ENCODE measurements around the gene PACRG. TPM values are rescaled to one million over a fixed set of nuclear protein-coding genes. Genes with fewer than 3 reads are reported as not detected.

The PACRG gene
- total and polyA plus RNA-seq, 2 experiments from 2014 or later = 0.17 to 0.68 TPM

DNA sequence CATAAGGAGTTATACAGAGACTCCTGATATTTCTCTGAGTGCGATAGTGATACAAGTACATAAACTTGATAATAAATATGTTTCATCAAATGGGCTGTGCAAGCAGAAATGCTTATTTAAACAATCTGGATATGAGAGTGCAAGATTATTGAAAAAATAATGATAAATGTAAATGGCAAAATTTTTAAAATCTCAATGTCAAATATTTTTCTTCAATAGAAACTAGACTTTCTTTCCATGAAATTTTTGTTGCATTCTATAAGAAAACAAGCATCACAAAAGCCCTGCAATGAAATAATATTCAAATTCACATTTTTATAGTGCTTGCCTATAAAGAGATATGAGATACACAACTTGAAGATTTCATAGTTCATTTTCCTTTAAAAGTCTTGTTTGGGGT is 2.7 kb downstream of the PACRG start (continued):
- TF ChIP-seq, protein P1, sequence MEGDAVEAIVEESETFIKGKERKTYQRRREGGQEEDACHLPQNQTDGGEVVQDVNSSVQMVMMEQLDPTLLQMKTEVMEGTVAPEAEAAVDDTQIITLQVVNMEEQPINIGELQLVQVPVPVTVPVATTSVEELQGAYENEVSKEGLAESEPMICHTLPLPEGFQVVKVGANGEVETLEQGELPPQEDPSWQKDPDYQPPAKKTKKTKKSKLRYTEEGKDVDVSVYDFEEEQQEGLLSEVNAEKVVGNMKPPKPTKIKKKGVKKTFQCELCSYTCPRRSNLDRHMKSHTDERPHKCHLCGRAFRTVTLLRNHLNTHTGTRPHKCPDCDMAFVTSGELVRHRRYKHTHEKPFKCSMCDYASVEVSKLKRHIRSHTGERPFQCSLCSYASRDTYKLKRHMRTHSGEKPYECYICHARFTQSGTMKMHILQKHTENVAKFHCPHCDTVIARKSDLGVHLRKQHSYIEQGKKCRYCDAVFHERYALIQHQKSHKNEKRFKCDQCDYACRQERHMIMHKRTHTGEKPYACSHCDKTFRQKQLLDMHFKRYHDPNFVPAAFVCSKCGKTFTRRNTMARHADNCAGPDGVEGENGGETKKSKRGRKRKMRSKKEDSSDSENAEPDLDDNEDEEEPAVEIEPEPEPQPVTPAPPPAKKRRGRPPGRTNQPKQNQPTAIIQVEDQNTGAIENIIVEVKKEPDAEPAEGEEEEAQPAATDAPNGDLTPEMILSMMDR (conservative IDR thresholded peaks at IDR 0.05; ENCODE audit: low read depth in 2 of 2) = no peak
- TF ChIP-seq EZH2 (IDR thresholded peaks at IDR 0.05; ENCODE audit: low read depth, unreplicated experiment) (no peak), CREB1 (CRISPR knock-in tag; IDR thresholded peaks at IDR 0.05; ENCODE audit: low read depth) (no peak)
- TF ChIP-seq, protein P2, sequence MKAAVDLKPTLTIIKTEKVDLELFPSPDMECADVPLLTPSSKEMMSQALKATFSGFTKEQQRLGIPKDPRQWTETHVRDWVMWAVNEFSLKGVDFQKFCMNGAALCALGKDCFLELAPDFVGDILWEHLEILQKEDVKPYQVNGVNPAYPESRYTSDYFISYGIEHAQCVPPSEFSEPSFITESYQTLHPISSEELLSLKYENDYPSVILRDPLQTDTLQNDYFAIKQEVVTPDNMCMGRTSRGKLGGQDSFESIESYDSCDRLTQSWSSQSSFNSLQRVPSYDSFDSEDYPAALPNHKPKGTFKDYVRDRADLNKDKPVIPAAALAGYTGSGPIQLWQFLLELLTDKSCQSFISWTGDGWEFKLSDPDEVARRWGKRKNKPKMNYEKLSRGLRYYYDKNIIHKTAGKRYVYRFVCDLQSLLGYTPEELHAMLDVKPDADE (IDR thresholded peaks at IDR 0.05) = no peak

DNA sequence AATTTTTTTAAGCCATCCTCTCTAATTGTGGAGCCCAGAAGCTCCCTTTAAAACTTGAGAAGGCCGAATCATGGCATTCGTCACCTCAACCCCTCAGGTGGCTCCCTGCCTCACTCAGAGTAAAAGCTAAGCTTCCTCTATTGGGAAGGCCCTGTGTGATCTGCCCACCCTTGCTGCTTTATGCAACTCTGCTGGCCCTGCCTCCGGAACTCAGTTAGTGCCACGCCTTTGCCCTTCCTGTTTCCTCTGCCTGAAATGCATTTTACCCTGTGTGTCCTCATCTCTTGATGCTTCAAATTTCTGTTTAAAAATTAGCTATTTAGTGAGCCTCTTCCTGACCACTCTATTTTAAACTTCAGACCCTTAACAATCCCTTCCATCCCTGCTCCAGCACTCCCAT is 5.7 kb downstream of the PACRG start:
- Mint-ChIP-seq H3K9me3 (no peaks in the 10 kb centered on the region), H3K4me3 (no peak overlapping the region), H3K27me3 (ENCODE audit: insufficient read depth, low read depth, poor library complexity) (no peaks in the 10 kb centered on the region), H3K27ac (no peak overlapping the region), H3K4me1 (peaks cover 13% of the 10 kb centered on the region; the same call in 2 of the 3 replicates), H3K36me3 (ENCODE audit: low read depth) (no peaks in the 10 kb centered on the region)
- H3K4me2 ChIP-seq = 0 out of 2 replicates have a peak overlapping the region, but pooled peaks have one; percentile 27
- peak overlapping the region; percentile 77; the same call in 1 of the 2 replicates for H2AFZ ChIP-seq
- H3K4me1 ChIP-seq (ENCODE audit: insufficient read depth) = peaks cover 7% of the 10 kb centered on the region; the same call in 1 of the 2 replicates
- no peak overlapping the region for H3K4me3 ChIP-seq
- no peaks in the 10 kb centered on the region for H3K36me3 ChIP-seq (ENCODE audit: insufficient read depth)
- no peaks in the 10 kb centered on the region for H4K20me1 ChIP-seq (replicated peaks; ENCODE audit: insufficient read depth)
- H3K27me3 ChIP-seq (ENCODE audit: insufficient read depth) = no peaks in the 10 kb centered on the region
- H3K27ac ChIP-seq (ENCODE audit: low read depth) = no peak overlapping the region
- TF ChIP-seq, protein P3, sequence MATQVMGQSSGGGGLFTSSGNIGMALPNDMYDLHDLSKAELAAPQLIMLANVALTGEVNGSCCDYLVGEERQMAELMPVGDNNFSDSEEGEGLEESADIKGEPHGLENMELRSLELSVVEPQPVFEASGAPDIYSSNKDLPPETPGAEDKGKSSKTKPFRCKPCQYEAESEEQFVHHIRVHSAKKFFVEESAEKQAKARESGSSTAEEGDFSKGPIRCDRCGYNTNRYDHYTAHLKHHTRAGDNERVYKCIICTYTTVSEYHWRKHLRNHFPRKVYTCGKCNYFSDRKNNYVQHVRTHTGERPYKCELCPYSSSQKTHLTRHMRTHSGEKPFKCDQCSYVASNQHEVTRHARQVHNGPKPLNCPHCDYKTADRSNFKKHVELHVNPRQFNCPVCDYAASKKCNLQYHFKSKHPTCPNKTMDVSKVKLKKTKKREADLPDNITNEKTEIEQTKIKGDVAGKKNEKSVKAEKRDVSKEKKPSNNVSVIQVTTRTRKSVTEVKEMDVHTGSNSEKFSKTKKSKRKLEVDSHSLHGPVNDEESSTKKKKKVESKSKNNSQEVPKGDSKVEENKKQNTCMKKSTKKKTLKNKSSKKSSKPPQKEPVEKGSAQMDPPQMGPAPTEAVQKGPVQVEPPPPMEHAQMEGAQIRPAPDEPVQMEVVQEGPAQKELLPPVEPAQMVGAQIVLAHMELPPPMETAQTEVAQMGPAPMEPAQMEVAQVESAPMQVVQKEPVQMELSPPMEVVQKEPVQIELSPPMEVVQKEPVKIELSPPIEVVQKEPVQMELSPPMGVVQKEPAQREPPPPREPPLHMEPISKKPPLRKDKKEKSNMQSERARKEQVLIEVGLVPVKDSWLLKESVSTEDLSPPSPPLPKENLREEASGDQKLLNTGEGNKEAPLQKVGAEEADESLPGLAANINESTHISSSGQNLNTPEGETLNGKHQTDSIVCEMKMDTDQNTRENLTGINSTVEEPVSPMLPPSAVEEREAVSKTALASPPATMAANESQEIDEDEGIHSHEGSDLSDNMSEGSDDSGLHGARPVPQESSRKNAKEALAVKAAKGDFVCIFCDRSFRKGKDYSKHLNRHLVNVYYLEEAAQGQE (IDR thresholded peaks at IDR 0.05; ENCODE audit: unreplicated experiment) = no peak
- no peaks in the 10 kb centered on the region for H3F3A ChIP-seq (replicated peaks; ENCODE audit: low read depth)
- no peaks in the 10 kb centered on the region for H3K9me2 ChIP-seq (ENCODE audit: insufficient read depth)
- DNase-seq (ENCODE audit: low spot score) = peak; percentile 25
- H3K79me2 ChIP-seq (replicated peaks; ENCODE audit: insufficient read depth) = no peaks in the 10 kb centered on the region
- ATAC-seq = peak; percentile 82

DNA sequence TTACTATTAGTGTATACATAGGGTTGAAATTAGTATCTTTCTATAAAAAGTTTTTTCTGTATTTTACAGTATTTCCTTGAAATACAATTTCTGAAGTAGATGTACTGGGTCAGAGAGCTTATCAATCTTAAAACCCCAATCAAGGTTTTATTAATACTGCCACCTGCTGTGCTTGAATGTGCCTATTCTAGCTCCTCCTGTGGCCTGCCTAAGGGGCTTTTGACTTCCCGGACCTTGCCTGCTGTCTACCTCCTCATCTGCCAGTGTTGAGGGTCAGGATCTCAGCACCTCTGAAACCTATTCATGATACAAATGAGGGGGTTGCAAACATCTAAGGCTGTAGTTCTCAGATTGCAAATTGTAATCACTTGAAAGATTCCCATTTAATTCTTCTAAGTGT is 9.2 kb downstream of the PACRG start:
- no peaks in the 10 kb centered on the region for H3K27me3 ChIP-seq (ENCODE audit: insufficient read depth)
- no peak overlapping the region for H3K4me3 ChIP-seq
- Mint-ChIP-seq H3K27me3 (ENCODE audit: insufficient read depth, low read depth, poor library complexity) (no peaks in the 10 kb centered on the region), H3K4me1 (peaks cover 17% of the 10 kb centered on the region), H3K4me3 (no peak overlapping the region), H3K9me3 (no peaks in the 10 kb centered on the region; the same call in 2 of the 3 replicates), H3K36me3 (ENCODE audit: low read depth) (no peaks in the 10 kb centered on the region), H3K27ac (no peak overlapping the region)
- ATAC-seq = no peak
- no peak for DNase-seq (ENCODE audit: low spot score)
- no peak overlapping the region for H2AFZ ChIP-seq
- H3K36me3 ChIP-seq (ENCODE audit: insufficient read depth) = no peaks in the 10 kb centered on the region
- no peaks in the 10 kb centered on the region for H3K79me2 ChIP-seq (replicated peaks; ENCODE audit: insufficient read depth)
- H3K9me2 ChIP-seq (ENCODE audit: insufficient read depth) = peaks cover 6% of the 10 kb centered on the region; the same call in 1 of the 2 replicates
- peaks cover 16% of the 10 kb centered on the region for H3K4me1 ChIP-seq (ENCODE audit: insufficient read depth)
- H3K4me2 ChIP-seq = no peak overlapping the region
- H3F3A ChIP-seq (replicated peaks; ENCODE audit: low read depth) = no peaks in the 10 kb centered on the region
- H4K20me1 ChIP-seq (replicated peaks; ENCODE audit: insufficient read depth) = no peaks in the 10 kb centered on the region
- H3K27ac ChIP-seq (ENCODE audit: low read depth) = no peak overlapping the region
- TF ChIP-seq EZH2phosphoT487 (IDR thresholded peaks at IDR 0.05; ENCODE audit: unreplicated experiment) = no peak
- TF ChIP-seq ZNF331 (CRISPR knock-in tag; IDR thresholded peaks at IDR 0.05; ENCODE audit: low read depth) = no peak
- TF ChIP-seq, protein P3 (IDR thresholded peaks at IDR 0.05; ENCODE audit: unreplicated experiment) = no peak
- no peak for TF ChIP-seq NANOG (IDR thresholded peaks at IDR 0.05; ENCODE audit: borderline replicate concordance)
- TF ChIP-seq, protein P2 (IDR thresholded peaks at IDR 0.05) = no peak
